Parathyroid adenoma (tissue), 2 donors: ENCODE data around the gene HSPB1.
"Not testable (repeated sequence)": the region's sequence is repeated elsewhere in the genome, so short reads cannot be mapped to it uniquely, and the experiment has no call there.

Experiments used
- H2AFZ ChIP-seq: fragments of 300-600 bp; sonication (generic); one replicate; pipeline ENCODE4 v1.7.0; 2017; ENCODE audit warnings: antibody characterized with exemption, mild to moderate bottlenecking
- H3K27ac ChIP-seq: fragments of 300-600 bp; sonication (generic); one replicate; pipeline ENCODE4 v1.7.0; 2017
- H3K27me3 ChIP-seq: fragments of 300-600 bp; sonication (generic); one replicate; pipeline ENCODE4 v1.7.0; 2017; ENCODE audit warnings: low read length; ENCODE audit not compliant: control insufficient read depth, insufficient read depth
- H3K36me3 ChIP-seq: fragments of 300-600 bp; sonication (generic); one replicate; pipeline ENCODE4 v1.7.0; 2017; ENCODE audit warnings: low read length; ENCODE audit not compliant: control insufficient read depth, insufficient read depth
- H3K4me1 ChIP-seq: fragments of 300-600 bp; sonication (generic); one replicate; pipeline ENCODE4 v1.7.0; 2017; ENCODE audit warnings: control low read depth
- H3K4me2 ChIP-seq: fragments of 300-600 bp; sonication (generic); one replicate; pipeline ENCODE4 v1.7.0; 2017; ENCODE audit warnings: low read length
- H3K4me3 ChIP-seq: fragments of 300-600 bp; sonication (generic); one replicate; pipeline ENCODE4 v1.7.0; 2017; ENCODE audit warnings: low read depth, low read length
- H3K79me2 ChIP-seq: fragments of 300-600 bp; sonication (generic); one replicate; pipeline ENCODE4 v1.7.0; 2017; ENCODE audit warnings: control low read depth
- H3K9ac ChIP-seq: fragments of 300-600 bp; sonication (generic); one replicate; pipeline ENCODE4 v1.7.0; 2017; ENCODE audit warnings: mild to moderate bottlenecking
- H3K9me3 ChIP-seq: fragments of 300-600 bp; sonication (generic); one replicate; pipeline ENCODE4 v1.7.0; 2017; ENCODE audit warnings: low read length; ENCODE audit not compliant: control insufficient read depth
- CTCF ChIP-seq: fragments of 300-600 bp; sonication (generic); IDR thresholded peaks from one replicate; pipeline ENCODE4 v1.7.0; 2017; ENCODE audit warnings: antibody characterized with exemption, mild to moderate bottlenecking
- donor health status: primary hyperparathyroidism.

Gene HSPB1

GRCh38 chr7:76301000-76301399 lies 1.5 kb upstream of the HSPB1 start:
- Histone ChIP-seq H3K36me3 (no peaks in the 10 kb centered on the region), H3K9ac (no peak overlapping the region), H2AFZ (no peak overlapping the region), H3K4me1 (peaks cover 11% of the 10 kb centered on the region), H3K27ac (no peak overlapping the region), H3K4me2 (no peak overlapping the region), H3K27me3 (no peaks in the 10 kb centered on the region), H3K79me2 (no peaks in the 10 kb centered on the region), H3K4me3 (no peak overlapping the region), H3K9me3 (no peaks in the 10 kb centered on the region)
- no peak for TF ChIP-seq CTCF

DNA sequence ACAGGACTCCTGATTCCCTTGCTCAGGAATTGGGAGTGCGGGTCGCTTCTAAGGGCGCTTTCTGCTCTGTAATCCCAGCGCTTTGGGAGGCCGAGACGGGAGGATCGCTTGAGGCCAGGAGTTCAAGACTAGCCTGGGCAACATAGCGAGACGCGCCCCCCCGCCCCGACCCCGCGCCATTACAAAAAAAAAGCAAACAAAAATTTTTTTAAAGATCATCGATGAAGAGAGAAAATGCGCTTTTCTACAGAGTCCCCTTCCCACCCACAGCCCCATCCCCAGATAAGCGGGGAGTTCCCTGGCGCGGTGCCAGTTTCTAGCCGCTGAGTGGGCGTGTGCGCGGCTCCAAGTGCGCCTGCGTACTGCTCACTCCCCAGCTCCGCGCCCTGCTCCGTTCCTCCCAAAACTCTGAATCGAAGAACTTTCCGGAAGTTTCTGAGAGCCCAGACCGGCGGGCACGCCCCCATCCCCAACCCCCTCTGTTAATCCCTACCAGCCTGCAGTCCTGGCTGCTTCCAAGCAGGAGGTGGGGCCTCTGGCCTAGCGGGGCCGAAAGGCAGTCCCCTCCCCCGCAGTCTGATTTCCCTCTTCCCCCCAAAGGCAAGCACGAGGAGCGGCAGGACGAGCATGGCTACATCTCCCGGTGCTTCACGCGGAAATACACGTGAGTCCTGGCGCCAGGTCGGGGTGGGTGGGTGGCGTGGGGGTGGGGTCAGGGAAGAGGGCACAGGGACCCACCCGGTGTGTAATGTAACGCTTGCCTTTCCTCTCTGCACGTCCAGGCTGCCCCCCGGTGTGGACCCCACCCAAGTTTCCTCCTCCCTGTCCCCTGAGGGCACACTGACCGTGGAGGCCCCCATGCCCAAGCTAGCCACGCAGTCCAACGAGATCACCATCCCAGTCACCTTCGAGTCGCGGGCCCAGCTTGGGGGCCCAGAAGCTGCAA lies 1.0 kb downstream of the HSPB1 start:
- Histone ChIP-seq H3K4me1 (peaks cover 11% of the 10 kb centered on the region), H3K79me2 (no peaks in the 10 kb centered on the region), H3K9ac (peak overlapping the region; percentile 8), H3K9me3 (no peaks in the 10 kb centered on the region), H2AFZ (peak overlapping the region; percentile 79), H3K4me3 (peak overlapping the region; percentile 91), H3K4me2 (peak overlapping the region; percentile 84), H3K27ac (peak overlapping the region; percentile 89), H3K36me3 (no peaks in the 10 kb centered on the region), H3K27me3 (no peaks in the 10 kb centered on the region)
- TF ChIP-seq CTCF: no peak

GRCh38 chr7:76304888-76305375 lies 2.5 kb downstream of the HSPB1 start:
- peak overlapping the region; percentile 89 for H3K27ac ChIP-seq

GRCh38 chr7:76308874-76309273 lies 6.4 kb downstream of the HSPB1 start:
- not testable (repeated sequence) for H3K9ac ChIP-seq

More at GRCh38 chr7:76304888-76305375, 2.5 kb downstream of the HSPB1 start:
- H3K9me3 ChIP-seq: no peaks in the 10 kb centered on the region
- no peaks in the 10 kb centered on the region for H3K79me2 ChIP-seq
- no peaks in the 10 kb centered on the region for H3K36me3 ChIP-seq
- H3K9ac ChIP-seq: no peak overlapping the region
- H2AFZ ChIP-seq: peak overlapping the region; percentile 40
- no peak for TF ChIP-seq CTCF
- peak overlapping the region; percentile 34 for H3K4me2 ChIP-seq
- peaks cover 11% of the 10 kb centered on the region for H3K4me1 ChIP-seq
- H3K27me3 ChIP-seq: no peaks in the 10 kb centered on the region
- no peak overlapping the region for H3K4me3 ChIP-seq

GRCh38 chr7:76309341-76310101 lies 7.0 kb downstream of the HSPB1 start:
- not testable (repeated sequence) for H3K4me2 ChIP-seq, H3K79me2 ChIP-seq, H3K4me3 ChIP-seq, H3K9ac ChIP-seq, H3K36me3 ChIP-seq, H2AFZ ChIP-seq, H3K9me3 ChIP-seq, H3K27me3 ChIP-seq, H3K27ac ChIP-seq
- peaks cover 11% of the 10 kb centered on the region for H3K4me1 ChIP-seq

More at GRCh38 chr7:76308874-76309273, 6.4 kb downstream of the HSPB1 start:
- H3K9me3 ChIP-seq, H3K4me2 ChIP-seq, H2AFZ ChIP-seq, H3K36me3 ChIP-seq, H3K4me3 ChIP-seq, H3K79me2 ChIP-seq, H3K27me3 ChIP-seq, H3K27ac ChIP-seq: not testable (repeated sequence)
- peaks cover 12% of the 10 kb centered on the region for H3K4me1 ChIP-seq
